Mesenteric fat pad (tissue), 1 donor: ENCODE measurements around the gene KIRREL2. TPM values are rescaled to one million over a fixed set of nuclear protein-coding genes. Genes with fewer than 3 reads are reported as not detected.
"Not testable (repeated sequence)": the region's sequence is repeated elsewhere in the genome, so short reads cannot be mapped to it uniquely, and the experiment has no call there.

Experiments
- DNase-seq: peaks from one replicate; pipeline ENCODE4 v3.0.0-alpha.2; 2020; ENCODE audit warnings: low spot score
- total RNA-seq: library from RNA; stranded (reverse); fragmentation: NEBNext Ultra II Directional; extraction: Animal tissue kit (Norgen Biotek cat#: 25700); gene quantifications from one replicate; pipeline ENCODE4 v1.2.1, GENCODE V29; 2021
- donor health status: DM: yes; HTN: yes; CAD: no.

The KIRREL2 gene
- total RNA-seq, 1 donor from 2014 or later, result not detected

DNA sequence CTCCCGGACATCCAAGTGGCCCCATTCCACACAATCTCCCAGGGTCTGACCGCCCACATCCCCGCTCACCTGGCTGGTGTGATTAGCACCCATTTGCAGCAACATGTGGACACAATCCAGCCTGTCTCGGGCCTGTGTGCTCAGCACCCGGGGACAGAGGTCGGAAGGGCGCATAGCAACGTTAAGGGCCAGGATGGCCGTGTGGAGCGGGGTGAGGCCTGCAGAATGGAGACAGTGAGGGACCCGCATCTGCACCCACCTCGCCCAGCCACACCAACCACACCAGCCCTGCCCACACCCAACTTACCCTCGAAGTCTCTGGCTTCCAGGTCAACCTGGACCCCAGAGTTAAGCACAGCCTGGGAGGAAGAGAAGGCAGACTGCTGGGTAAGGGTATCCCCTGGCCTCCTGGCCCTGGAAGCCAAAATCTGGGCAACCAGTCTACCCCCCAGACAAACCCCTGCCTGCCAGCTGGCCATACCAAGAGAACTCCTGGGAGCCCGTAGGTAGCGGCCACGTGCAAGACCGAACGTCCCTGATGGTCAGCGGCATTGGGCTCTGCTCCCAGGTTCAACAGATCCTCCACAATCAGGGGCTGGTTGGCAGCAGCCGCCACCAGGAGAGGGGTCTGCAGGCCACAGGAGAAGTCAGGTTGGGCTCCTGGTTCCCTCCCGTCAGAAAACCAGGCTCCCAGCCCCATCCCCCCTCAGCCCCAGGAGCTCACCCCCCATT, 39.4 kb downstream of the KIRREL2 start:
- no peak for DNase-seq

DNA sequence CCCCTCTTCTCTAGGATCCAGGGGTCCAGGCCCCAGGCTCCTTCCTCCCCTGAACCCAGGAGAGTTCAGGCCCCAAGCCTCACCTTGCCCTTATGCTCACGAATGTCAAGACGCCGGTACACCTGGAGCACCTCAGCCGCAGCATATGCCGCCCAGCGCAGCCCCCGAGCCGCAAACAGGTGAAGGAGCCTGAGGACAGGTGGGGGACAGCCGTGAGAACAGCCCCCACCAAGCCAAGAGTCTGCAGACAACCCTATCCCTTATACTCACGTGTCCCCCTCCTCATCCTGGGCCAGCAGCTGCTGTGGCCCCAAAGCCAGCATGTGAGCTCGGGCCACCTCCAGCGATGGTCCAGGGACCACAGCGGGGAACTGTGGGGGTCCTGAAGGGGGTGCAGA, 39.9 kb downstream of the KIRREL2 start:
- DNase-seq, result no peak

- DNase-seq, result no peak
Measured at GRCh38 chr19:35897706-35898451, 41.2 kb downstream of the KIRREL2 start.

DNA sequence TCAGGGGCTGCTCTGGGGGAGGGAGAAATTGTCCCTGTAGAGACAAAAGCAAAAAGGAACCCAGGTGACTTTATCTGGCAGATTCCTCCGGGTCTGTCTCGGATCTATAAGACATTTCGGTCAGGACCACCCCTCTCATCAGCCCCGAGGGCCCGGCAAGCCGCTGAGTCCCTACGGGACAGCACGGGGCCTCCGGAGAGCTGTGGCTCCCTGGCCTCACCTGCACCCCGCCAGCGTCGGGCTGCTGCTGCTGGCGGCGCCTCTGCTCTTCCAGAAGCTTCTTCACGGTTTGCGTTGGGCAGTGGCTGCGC, 41.7 kb downstream of the KIRREL2 start:
- no peak for DNase-seq

DNA sequence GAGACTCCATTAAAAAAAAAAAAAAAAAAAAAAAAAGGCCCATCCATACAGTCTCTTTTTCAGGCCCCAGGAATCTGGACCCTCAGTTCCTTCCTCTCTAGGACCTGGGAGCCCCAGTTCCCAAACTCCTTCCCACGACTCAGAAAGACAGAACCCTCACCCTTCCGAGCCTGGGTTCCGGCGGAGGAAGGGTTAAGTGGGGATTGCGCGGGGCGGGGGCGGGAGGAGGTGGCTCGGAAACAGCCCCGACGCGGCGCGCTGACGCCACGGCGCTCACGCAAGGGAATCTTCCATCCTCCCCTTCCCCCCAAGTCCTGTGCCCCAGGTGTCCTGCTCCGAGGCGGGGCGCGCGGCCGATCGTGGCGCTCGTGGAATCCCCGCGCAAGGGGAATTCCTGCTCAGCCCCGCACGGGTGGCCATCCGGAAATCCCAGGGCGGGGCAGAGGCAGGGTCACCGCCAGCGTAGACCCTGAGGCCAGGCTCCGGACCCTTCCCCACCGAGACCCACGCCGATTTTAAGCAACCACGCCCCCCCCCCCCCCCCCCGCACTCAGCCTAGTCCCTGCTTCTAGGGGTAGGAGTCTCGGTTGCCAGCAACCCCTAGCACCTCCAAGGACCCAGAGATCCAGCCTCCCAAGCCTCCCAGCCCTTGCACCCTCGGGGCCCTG, 43.0 kb downstream of the KIRREL2 start:
- peak; percentile 93 for DNase-seq

DNA sequence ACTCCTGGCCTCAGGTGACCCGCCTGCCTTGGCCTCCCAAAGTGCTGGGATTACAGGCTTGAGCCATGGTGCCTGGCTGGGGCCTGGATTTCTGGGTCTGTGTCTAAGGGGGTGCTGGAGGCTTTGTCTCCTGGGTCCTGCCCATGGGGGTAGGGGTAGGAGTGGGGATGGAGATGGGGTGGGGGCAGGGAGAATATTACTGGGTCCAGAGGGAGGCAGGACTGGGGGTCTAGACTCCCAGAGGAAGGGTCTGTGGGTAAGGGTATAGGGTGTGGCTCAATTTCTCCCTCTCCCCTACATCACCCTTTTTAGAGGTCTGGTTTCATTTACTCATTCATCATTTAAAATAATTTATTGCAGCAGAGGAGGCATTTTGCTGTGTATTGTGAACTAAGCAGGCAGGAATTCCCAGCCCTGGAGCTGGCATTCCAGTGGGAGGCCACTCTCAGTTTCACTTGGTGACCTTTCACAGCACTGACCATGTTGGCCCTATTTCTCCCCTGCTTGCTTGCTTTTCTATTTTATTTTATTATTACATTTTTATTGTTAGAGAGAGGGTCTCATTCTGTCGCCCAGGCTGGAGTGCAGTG, 44.4 kb downstream of the KIRREL2 start:
- no peak for DNase-seq

DNA sequence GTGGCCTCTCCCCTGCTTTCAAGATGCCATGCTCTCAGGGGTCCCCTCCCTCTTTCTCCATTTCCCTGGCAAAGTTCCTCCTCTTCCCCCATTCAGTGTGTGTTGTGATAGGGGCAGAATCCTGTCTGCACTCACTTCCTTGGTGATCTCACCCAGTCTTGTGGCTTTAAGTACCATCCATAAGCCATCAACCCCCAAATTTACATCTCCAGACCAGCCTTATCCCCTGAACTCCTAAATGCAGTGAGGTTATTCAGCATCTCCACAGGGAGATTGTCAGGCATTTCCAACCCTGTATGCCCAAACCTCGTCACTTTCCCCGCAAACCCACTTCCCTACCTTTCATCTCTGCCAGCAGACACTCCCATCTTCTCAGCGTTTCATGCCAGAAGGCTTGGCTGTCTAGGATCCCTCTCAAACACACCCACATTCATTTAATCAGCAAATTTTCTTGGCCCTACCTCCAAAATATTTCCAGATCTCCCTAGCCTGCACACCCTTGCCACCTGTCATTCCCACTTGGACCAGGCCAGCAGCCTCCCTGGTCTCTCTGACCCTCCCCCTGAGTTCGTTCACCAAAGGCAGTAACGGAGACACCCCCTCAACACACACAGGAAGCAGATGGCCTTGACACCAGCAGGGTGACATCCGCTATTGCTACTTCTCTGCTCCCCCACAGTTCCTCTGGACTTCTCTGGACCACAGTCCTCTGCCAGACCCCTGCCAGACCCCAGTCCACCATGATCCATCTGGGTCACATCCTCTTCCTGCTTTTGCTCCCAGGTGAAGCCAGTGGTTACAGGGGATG, 45.3 kb downstream of the KIRREL2 start, which contains the start of gene HCST:
TSS of gene HCST (plus strand) at position 676 of the 808 bp plus-strand sequence. CDS start at position 741, 65 bp downstream.
- no peak for DNase-seq

DNA sequence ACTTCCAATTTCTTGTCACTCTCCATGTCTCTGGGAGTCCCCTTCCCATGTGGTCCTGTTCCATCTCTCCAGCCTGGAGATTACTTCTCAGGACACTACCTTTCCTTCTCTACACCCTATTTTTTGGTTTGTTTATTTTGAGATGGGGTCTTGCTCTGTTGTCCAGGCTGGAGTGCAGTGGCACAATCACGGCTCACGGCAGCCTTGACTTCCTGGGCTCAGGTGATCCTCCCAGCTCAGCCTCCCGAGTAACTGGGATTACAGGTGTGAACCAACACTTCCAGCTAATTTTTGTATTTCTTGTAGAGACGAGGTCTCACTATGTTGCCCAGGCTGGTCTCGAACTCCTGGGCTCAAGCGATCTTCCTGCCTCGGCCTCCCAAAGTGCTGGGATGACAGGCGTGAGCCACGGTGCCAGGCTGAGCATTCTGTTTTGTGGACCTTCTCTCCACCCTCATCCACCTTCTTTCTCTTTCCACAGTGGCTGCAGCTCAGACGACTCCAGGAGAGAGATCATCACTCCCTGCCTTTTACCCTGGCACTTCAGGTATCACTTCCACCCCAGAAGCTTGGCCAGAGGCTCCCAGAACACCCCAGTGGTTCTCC, 46.3 kb downstream of the KIRREL2 start:
- no peak for DNase-seq

- DNase-seq, result peak; percentile 92
Measured at GRCh38 chr19:35903550-35904179, 47.0 kb downstream of the KIRREL2 start.

- DNase-seq, result no peak
Measured at GRCh38 chr19:35904311-35905068, 47.8 kb downstream of the KIRREL2 start.

DNA sequence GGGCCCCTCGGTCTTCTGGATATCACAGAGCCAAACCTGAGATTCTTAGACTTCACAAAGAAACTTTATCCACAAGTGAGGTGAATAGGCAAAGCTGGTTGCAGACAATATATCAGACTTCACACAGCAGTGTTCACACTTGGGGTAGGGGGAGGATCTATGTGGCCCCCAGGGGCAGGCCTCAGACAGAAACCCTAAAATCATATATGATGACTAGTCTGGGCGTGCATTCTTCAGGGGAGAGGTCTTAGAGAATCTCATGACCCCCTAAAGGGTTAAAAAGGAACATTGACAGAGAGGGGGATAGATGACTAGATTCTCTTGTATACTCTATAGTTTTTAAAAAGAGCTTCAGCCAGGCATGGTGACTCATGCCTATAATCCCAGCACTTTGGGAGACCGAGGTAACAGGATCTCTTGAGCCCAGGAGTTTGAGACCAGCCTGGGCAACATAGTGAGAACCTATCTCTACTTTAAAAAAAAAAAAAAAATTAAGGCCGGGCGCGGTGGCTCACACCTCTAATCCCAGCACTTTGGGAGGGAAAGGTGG, 48.5 kb downstream of the KIRREL2 start:
- DNase-seq, result no peak

DNA sequence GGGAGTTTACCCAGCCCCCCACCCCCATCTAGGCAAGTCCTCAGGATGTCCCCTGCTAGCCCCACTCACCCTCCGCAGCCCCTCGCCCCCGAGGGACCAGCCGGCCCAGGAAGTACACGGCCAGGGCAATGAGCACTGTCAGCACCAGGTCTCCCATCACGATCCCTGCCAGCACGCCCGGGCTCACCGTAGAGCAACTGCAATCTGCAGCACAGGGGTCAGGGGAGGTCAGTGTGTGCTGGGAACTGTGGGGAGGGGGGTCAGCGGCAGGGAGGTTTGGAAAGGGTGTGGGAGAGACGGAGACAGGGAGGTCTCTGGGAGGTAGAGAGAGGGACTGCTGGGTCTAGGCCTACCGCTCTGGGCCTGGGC, 50.6 kb downstream of the KIRREL2 start:
- DNase-seq, result no peak

- DNase-seq, result no peak
Measured at GRCh38 chr19:35908010-35908441, 51.3 kb downstream of the KIRREL2 start, which contains the start of gene TYROBP. TSS of gene TYROBP (minus strand) at chr19:35908295. CDS start at chr19:35908228, 67 bp downstream.

DNA sequence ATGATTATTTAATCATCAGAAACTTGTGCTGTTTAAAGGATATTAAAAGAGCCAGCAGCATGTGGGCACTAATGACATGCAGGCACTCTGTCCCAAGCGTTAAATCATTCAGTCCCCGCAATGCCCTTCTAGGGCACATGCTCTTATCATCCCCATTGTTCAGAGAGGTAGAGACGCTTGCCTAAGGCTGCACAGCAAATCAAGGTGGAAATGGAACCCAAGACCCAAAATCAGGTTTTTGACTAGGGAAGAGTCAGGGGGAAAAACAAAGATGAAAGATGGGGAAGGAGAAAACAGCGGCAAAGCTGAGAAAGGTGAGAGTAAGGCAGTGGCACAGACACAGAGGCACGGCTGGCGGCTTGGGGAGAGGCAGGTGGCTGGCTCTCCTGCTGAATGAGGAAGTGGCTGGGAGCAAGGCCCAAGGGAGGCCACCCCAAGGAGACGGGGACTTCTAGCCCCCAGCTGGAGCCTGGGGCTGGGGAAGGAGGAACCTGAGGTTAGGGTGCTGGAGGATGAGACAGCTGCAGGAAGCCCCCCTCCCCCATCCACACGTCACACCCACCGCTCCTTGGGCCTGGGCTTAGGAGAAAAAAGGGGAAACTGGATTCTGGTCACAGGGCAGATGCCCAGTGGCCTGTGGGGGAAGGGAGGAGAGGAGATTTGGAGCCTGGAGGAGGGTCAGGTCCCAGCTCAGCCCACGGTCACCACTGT, 52.4 kb downstream of the KIRREL2 start:
- DNase-seq, result peak; percentile 91

DNA sequence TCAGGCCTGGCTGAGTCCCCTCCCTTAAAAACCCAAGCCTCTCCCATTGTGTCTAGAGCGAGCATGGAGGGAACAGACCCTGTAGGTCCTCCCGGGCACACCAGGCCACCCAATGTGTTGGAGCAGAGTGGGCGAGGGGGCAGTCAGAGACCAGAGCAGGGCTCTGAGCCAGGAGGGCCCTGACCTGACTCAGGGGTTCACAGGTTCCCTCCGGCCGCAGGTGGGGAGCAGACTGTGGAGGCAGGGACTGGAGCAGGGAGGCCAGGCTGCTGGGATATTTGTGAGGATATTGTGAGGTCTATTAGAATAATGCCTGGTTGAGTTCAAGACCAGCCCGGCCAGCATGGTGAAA, 52.9 kb downstream of the KIRREL2 start:
- no peak for DNase-seq

GRCh38 chr19:35910355-35910754, 53.6 kb downstream of the KIRREL2 start:
- DNase-seq, result not testable (repeated sequence)

GRCh38 chr19:35911173-35911572, 54.5 kb downstream of the KIRREL2 start:
- no peak for DNase-seq

DNA sequence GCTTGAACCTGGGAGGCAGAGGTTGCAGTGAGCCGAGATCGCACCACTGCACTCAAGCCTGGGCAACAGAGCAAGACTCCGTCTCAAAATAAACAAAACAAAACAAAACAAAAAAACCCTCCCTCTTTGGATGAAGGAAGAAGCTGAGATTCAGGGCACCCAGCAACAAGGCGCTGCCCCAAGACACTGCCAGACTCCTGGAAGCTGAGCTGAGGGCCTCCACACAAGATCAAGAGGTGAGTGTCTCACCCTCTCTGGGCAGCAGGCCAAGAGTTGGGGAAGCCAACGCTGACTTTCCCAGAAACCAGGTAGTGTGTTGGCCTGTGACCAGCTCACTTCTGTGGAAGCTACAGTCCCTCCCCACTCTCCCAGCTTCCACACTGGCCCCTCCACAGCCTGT, 55.1 kb downstream of the KIRREL2 start:
- no peak for DNase-seq
